NCI-H146 (cell line): ENCODE data around the gene PRRC1.
"Not testable (repeated sequence)": the region's sequence is repeated elsewhere in the genome, so short reads cannot be mapped to it uniquely, and the experiment has no call there.

Experiments
- DNase-seq: peaks from one replicate; lab custom pipeline; 2025; lab: John Stamatoyannopoulos, UW

PRRC1 gene

GRCh38 chr5:127517480-127518318 lies at the start of gene PRRC1:
TSS of gene PRRC1 (plus strand) at chr5:127517640. CDS start at chr5:127523480, 5,840 bp downstream.
- peak; percentile 75 for DNase-seq

- no peak for DNase-seq
Measured at GRCh38 chr5:127471211-127471610, 46.2 kb upstream of the PRRC1 start.

GRCh38 chr5:127472700-127473099 lies 44.7 kb upstream of the PRRC1 start:
- no peak for DNase-seq

- DNase-seq, result no peak
Measured at GRCh38 chr5:127486471-127486870, 31.0 kb upstream of the PRRC1 start.

DNA sequence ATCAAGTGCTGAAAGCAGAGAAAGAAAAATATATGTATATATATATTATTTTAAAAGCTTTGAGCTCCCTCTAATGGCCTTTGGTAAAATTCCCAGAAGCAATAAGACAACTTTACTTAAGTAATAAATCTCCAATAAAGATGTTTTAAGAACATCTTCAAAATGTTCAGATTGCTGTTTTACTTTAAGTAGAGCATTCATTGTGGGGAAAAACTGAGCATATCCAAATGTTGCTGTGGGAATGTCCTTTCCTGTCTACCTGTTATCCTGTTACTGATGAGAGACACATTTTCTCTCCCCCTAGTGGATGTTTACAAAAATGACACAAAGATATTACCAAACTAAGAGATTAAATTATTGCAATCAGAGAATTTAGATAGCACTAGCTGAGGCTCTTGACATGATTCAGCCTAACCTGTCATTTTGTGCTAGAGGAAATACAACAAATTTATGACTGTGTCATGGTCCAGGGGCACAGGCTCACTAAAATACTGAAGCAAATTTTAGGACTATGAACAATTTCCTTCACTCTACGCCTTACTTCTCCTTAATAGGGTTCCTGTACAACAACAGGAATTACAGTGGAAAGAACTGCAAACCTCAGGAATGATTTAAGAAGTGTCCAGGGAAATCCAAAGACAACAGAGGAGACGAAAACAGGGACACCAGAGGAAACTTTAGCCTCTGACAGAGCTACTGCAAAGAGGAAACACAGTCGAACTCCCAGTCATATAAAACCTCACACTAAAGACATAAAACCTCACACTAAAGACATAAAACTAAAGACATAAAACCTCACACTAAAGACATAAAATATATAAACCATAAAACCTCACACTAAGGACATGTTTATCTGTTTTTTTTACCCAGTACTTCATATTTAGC lies 24.3 kb upstream of the PRRC1 start:
- peak; percentile 9 for DNase-seq

DNA sequence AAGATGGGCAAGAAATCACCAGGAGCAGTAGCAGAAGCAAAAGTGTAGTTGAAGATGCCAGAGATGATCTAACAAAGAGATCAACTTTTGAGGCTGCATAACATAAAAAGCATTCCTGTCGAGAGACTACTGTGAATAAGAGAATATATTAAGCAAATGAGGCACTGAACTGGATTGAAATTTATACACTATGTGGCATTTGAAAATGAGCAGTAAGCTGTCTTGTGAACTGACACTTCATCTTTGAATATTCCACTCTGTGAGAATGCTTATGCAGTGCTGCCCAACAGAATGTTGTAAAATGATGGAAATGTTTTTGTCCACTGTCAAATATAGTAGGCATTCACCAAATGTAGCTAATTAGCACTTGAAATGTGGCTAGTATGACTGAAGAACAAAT lies 18.9 kb upstream of the PRRC1 start:
- no peak for DNase-seq

GRCh38 chr5:127505905-127506304 lies 11.5 kb upstream of the PRRC1 start:
- DNase-seq, result no peak

DNA sequence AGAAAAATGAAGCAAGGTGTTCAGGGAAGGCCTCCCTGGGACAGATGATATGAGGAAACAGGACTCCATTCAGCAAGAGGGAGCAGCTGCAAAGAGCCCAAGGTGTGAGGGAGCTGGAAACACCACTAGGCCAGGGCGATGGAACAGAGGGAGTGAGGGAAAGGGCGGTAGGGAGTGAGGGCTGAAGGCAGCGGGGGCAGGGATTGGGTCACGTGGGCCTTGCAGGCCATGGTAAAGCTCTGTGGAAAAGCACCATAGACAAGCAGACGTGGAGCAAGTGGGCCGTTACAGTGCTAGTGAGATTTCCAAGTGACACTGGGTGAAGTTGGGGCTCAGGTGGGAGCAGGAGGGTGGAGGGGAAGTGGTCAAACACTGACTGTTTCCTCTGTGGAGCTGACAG lies 10.8 kb upstream of the PRRC1 start:
- DNase-seq, result no peak

- DNase-seq, result no peak
Measured at GRCh38 chr5:127508644-127509373, 8.6 kb upstream of the PRRC1 start.

GRCh38 chr5:127513408-127513970 lies 4.0 kb upstream of the PRRC1 start:
- DNase-seq, result no peak

GRCh38 chr5:127514816-127515215 lies 2.6 kb upstream of the PRRC1 start:
- DNase-seq, result no peak

GRCh38 chr5:127515693-127516440 lies 1.6 kb upstream of the PRRC1 start:
- DNase-seq, result no peak

DNA sequence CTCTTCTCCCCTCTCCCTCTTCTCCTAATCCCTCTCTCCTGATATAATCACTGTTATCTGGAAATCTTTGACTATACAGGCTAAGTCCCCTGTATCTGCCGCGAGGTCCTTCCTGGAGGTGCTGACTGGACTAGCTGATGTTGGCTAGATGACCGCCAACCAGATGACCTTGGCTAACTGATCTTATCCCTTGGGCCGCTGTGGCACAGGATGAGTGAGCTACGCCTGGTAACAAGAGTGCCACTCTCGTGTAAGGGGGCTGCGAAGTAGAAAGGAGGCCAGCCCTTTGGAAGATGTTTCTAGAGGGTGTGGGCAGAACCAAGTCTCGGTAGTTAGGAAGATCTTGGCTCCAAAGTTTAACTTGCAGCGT lies 345 bp upstream of the PRRC1 start:
- DNase-seq, result peak; percentile 22

- DNase-seq, result no peak
Measured at GRCh38 chr5:127518319-127518621, 830 bp downstream of the PRRC1 start.

DNA sequence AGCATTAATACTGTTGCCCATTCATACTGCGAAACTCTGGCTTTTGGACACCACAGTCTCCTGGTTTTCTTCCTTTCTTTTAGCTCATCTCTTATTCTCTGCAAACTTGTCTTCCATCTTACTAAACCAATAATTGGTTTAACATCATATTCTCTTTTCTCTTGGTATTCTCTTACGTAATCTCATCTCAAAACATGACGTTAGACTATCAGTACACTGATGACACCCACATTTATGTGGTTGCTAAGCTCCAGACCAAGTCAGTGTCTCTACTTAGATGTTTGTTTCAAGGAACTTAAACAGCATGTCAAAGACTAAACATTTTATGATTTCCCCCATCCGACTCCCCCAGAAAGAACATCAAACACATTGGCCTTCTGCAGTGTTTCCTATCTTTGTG lies 2.1 kb downstream of the PRRC1 start:
- DNase-seq, result no peak

DNA sequence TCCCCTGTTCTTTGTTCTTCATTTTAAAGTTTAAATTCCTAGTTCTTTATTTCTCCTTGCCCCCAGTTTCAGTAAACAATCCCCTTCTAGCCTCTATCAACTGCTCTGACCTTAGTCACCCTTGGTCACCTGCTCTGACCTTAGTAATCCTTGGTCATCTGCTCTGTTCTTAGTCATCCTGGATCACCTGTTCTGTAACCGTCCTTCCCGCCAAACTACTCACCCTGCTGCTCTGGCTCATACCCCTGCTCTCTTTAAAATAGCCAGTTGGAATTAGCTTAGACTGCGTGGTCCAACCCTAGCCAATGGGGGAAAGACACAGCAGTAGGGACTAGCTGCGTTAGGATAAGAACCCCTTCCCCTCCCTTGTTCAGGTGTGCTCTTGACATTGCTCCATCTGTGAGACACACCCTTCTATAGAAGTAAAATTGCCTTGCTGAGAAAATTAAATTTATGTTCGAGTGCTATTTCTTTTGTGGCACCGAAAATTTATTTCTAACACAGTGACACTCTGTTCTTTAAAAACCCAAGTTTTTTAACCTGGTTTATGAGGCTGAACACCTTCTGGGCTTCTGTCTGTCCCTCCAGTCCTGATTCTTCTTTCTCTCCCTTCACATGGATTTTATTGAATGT lies 3.8 kb downstream of the PRRC1 start:
- no peak for DNase-seq

DNA sequence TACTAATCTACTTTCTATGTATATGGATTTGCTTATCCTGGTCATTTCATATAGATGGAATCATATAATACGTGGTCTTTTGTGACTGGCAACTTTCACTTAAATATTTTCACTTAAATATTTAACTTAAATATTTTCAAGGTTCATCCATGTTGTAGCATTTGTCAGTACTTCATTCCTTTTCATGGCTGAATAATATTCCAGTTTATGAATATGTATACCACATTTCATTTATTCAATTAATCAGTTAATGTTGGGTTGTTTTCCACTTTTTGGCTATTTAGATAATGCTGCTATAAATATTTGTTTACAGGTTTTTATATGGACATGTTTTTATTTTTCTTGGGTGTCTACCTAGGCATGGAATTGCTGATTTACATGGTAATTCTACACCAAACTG lies 7.7 kb downstream of the PRRC1 start:
- DNase-seq, result no peak

DNA sequence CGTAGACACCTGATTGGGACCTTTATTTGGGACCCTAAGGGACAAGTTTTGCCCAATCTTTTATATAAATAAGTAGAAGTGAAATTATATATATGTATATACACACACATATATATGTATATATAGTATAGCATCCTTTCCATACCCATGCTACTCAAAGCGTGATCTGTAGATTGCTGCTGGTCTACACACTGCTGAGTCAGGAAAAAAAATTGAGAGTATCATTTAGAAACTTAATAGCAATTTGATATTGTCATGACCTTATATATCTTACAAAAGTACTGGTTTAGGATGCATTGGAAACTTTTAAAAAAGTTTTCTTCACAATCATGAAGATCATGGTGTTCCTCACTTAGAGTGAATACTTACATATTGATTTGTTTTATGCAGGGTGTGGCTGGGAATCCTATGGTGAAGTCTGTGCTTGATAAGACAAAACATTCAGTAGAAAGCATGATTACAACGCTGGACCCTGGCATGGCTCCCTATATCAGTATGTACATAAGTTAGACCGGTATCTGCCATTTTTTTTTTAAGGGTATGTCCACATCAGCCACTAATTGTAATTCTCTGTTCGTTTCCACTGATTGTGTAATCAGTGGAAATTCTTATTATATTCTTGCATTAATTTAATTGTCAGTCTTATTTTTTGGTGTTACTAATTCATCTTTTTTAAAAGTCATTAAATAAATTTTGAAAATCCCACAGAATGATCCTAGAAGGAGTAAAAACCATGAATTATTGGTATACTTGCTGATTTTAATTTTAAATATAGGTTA lies 12.7 kb downstream of the PRRC1 start:
- DNase-seq, result no peak

GRCh38 chr5:127536687-127537086 lies 19.2 kb downstream of the PRRC1 start:
- DNase-seq, result no peak

- DNase-seq, result not testable (repeated sequence)
Measured at GRCh38 chr5:127540553-127540952, 23.1 kb downstream of the PRRC1 start.
